ENCODE results near the gene ALOX5AP.

ALOX5AP gene

GRCh38 chr13:30799356-30799824, 64.0 kb downstream of the ALOX5AP start:
- no peak for ATAC-seq
- TF ChIP-seq SNAI2 (CRISPR knock-in tag; IDR thresholded peaks at IDR 0.05) (no peak), ZNF70 (CRISPR knock-in tag; IDR thresholded peaks at IDR 0.05) (no peak), RARB (CRISPR knock-in tag; IDR thresholded peaks at IDR 0.05) (no peak), ESRRG (CRISPR knock-in tag; IDR thresholded peaks at IDR 0.05) (no peak), ZNF565 (CRISPR knock-in tag; conservative IDR thresholded peaks at IDR 0.05; ENCODE audit: low read depth) (no peak), ZFP30 (CRISPR knock-in tag; IDR thresholded peaks at IDR 0.05) (no peak), GLIS3 (CRISPR knock-in tag; IDR thresholded peaks at IDR 0.05) (no peak), BACH2 (CRISPR knock-in tag; IDR thresholded peaks at IDR 0.05; ENCODE audit: borderline replicate concordance) (no peak), ZNF8 (CRISPR knock-in tag; IDR thresholded peaks at IDR 0.05) (no peak), PATZ1 (CRISPR knock-in tag; IDR thresholded peaks at IDR 0.05; ENCODE audit: borderline replicate concordance) (no peak), TSHZ2 (CRISPR knock-in tag; IDR thresholded peaks at IDR 0.05) (no peak), TOX (CRISPR knock-in tag; IDR thresholded peaks at IDR 0.05; ENCODE audit: borderline replicate concordance) (no peak), ISL1 (CRISPR knock-in tag; IDR thresholded peaks at IDR 0.05) (no peak), CSDC2 (CRISPR knock-in tag; IDR thresholded peaks at IDR 0.05) (no peak), OSR1 (CRISPR knock-in tag; IDR thresholded peaks at IDR 0.05) (no peak), CSRNP3 (CRISPR knock-in tag; IDR thresholded peaks at IDR 0.05) (no peak)
- TF ChIP-seq, protein P1, sequence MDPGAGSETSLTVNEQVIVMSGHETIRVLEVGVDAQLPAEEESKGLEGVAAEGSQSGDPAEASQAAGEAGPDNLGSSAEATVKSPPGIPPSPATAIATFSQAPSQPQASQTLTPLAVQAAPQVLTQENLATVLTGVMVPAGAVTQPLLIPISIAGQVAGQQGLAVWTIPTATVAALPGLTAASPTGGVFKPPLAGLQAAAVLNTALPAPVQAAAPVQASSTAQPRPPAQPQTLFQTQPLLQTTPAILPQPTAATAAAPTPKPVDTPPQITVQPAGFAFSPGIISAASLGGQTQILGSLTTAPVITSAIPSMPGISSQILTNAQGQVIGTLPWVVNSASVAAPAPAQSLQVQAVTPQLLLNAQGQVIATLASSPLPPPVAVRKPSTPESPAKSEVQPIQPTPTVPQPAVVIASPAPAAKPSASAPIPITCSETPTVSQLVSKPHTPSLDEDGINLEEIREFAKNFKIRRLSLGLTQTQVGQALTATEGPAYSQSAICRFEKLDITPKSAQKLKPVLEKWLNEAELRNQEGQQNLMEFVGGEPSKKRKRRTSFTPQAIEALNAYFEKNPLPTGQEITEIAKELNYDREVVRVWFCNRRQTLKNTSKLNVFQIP (CRISPR knock-in tag; IDR thresholded peaks at IDR 0.05; ENCODE audit: borderline replicate concordance, low read depth): no peak

DNA sequence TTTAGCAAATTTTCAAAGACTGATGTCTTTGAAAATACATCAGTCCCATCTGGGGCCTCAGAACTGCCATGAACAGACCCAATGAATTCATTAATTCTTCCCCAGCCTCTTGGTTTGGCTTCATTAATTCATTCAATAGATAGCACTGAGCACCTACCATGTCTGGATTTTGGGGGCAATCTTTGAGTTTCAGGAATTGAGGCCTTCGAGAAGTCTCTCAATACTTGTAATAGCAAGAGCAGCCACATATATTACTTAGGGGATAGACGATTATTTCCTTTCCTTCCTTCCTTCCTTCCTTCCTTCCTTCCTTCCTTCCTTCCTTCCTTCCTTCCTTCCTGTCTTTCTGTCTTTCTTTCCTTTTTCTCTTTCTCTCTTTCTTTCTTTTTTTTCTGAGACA, 64.8 kb downstream of the ALOX5AP start:
- TF ChIP-seq PATZ1 (CRISPR knock-in tag; IDR thresholded peaks at IDR 0.05; ENCODE audit: borderline replicate concordance) (no peak), CSDC2 (CRISPR knock-in tag; IDR thresholded peaks at IDR 0.05) (no peak), SNAI2 (CRISPR knock-in tag; IDR thresholded peaks at IDR 0.05) (no peak), BACH2 (CRISPR knock-in tag; IDR thresholded peaks at IDR 0.05; ENCODE audit: borderline replicate concordance) (no peak), TCF4 (CRISPR knock-in tag; IDR thresholded peaks at IDR 0.05; ENCODE audit: borderline replicate concordance) (no peak), GLIS3 (CRISPR knock-in tag; IDR thresholded peaks at IDR 0.05) (no peak), ZNF565 (CRISPR knock-in tag; conservative IDR thresholded peaks at IDR 0.05; ENCODE audit: low read depth) (no peak), ISL1 (CRISPR knock-in tag; IDR thresholded peaks at IDR 0.05) (no peak), ESRRG (CRISPR knock-in tag; IDR thresholded peaks at IDR 0.05) (no peak), CSRNP3 (CRISPR knock-in tag; IDR thresholded peaks at IDR 0.05) (no peak), TOX (CRISPR knock-in tag; IDR thresholded peaks at IDR 0.05; ENCODE audit: borderline replicate concordance) (no peak)
- TF ChIP-seq, protein P1 (CRISPR knock-in tag; IDR thresholded peaks at IDR 0.05; ENCODE audit: borderline replicate concordance, low read depth): no peak
- ATAC-seq: no peak

All from SK-N-SH treated with all-trans-retinoic acid at 6 μM for 48 hours (cell line).